ENCODE measurements around the gene VMO1.

DNA sequence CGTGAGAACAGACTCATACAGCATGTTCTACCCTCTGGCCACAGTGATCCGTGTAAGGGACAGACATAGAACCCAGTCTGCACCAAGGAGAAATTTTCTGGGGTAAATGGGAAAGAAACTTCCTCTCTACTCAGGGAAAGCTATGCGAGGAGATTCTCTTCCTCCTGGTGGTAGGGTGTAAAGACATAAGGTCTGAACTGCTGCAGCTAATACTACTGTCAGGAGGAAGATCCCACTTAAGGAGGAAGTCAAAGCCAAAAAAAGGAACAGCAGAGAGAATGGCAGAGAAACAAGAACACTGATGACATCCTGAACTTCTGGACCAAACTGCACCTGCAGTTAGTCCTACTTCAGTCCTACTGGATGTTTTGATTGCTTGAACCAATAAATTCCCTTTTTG lies 21.6 kb downstream of the VMO1 start:
- TF ChIP-seq, protein P1, sequence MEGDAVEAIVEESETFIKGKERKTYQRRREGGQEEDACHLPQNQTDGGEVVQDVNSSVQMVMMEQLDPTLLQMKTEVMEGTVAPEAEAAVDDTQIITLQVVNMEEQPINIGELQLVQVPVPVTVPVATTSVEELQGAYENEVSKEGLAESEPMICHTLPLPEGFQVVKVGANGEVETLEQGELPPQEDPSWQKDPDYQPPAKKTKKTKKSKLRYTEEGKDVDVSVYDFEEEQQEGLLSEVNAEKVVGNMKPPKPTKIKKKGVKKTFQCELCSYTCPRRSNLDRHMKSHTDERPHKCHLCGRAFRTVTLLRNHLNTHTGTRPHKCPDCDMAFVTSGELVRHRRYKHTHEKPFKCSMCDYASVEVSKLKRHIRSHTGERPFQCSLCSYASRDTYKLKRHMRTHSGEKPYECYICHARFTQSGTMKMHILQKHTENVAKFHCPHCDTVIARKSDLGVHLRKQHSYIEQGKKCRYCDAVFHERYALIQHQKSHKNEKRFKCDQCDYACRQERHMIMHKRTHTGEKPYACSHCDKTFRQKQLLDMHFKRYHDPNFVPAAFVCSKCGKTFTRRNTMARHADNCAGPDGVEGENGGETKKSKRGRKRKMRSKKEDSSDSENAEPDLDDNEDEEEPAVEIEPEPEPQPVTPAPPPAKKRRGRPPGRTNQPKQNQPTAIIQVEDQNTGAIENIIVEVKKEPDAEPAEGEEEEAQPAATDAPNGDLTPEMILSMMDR (IDR thresholded peaks at IDR 0.05) = peak in 1 of 3 experiments; percentile 2
- TF ChIP-seq POLR2A (IDR thresholded peaks at IDR 0.05) = no peak
